SK-N-MC (cell line): Measurements from ENCODE around the gene SMAD9.

Experiments
- EZH2 ChIP-seq: fragments of 200-600 bp; sonication (generic); IDR thresholded peaks from one replicate; pipeline ENCODE4 v1.6.1; 2017; ENCODE audit warnings: antibody characterized with exemption
- POLR2AphosphoS5 ChIP-seq: IDR thresholded peaks from 2 replicates; pipeline ENCODE4 v1.6.1; 2012; ENCODE audit warnings: mild to moderate bottlenecking, low read depth, low read length, borderline replicate concordance

DNA sequence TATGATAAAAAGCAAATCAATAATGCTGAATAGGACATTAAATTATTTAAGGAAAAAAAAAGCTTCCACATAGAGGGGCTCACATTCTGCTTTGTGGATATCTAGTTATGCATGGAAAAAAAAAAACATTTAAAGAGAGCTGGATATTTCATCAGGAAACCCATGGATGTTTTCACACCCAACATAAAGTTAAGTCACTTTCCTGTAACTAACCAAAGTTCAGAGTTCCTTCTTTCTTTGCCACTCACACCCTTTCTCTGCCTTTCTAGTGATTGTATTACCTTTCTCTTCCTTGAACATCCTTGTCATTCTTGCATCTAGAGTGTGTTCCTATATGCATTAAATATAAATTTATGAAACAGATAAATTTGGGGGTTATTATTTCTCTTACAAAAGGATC is 53.8 kb downstream of the SMAD9 start:
- TF ChIP-seq POLR2AphosphoS5 (no peak), EZH2 (no peak)
